GM10266 (cell line): Measurements from ENCODE around the gene PHACTR3.

Source experiments
- DNase-seq: peaks from one replicate; pipeline ENCODE4 v3.0.0; 2012; ENCODE audit errors: extremely low spot score
- TF ChIP-seq, protein P1 (sequence below): IDR thresholded peaks from 2 replicates; pipeline ENCODE4 v1.5.1; 2012; ENCODE audit warnings: mild to moderate bottlenecking, low read depth; ENCODE audit not compliant: control insufficient read depth, insufficient read depth; ENCODE audit errors: missing control alignments

PHACTR3 gene

DNA sequence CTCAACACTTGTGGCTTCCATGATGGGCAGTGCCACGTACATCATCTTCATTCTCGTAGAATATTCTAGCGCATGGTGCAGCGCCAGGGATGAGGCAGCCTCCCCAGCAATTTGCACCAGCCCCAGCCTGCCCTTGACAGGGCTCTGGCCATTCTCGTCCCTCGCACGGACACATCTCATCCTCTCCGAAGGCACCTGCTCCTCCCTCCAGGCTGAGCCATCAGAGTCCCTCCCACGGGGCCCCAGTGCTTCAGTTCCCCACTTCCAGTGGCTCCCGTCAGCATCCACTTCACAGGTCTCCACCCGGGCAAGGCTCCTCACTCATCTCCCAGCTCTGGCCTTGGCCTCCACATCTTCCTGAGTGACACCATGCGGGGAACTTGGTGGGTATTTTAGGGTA lies 13.3 kb upstream of the PHACTR3 start:
- no peak for DNase-seq
- TF ChIP-seq, protein P1, sequence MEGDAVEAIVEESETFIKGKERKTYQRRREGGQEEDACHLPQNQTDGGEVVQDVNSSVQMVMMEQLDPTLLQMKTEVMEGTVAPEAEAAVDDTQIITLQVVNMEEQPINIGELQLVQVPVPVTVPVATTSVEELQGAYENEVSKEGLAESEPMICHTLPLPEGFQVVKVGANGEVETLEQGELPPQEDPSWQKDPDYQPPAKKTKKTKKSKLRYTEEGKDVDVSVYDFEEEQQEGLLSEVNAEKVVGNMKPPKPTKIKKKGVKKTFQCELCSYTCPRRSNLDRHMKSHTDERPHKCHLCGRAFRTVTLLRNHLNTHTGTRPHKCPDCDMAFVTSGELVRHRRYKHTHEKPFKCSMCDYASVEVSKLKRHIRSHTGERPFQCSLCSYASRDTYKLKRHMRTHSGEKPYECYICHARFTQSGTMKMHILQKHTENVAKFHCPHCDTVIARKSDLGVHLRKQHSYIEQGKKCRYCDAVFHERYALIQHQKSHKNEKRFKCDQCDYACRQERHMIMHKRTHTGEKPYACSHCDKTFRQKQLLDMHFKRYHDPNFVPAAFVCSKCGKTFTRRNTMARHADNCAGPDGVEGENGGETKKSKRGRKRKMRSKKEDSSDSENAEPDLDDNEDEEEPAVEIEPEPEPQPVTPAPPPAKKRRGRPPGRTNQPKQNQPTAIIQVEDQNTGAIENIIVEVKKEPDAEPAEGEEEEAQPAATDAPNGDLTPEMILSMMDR, result no peak

DNA sequence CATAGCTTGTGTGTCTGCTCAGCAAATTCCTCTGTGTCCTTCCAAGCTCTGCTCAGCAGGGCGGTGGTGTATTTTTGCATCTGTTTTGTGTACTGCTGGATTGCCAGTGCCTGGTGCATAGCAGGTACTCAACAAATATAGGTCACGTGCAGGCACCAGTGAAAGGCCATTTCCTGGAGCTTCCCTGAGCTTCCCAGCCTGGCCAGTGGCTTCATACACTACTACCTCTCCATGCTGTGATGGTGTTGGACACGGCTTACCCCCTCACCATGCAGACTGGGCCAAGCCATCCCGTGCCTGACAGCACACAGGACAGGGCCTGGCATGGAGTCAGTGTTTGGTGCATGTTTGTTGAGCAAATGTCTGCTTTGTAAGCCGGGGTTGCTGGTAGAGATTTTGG lies 7.7 kb upstream of the PHACTR3 start:
- no peak for DNase-seq
- TF ChIP-seq, protein P1, result no peak

DNA sequence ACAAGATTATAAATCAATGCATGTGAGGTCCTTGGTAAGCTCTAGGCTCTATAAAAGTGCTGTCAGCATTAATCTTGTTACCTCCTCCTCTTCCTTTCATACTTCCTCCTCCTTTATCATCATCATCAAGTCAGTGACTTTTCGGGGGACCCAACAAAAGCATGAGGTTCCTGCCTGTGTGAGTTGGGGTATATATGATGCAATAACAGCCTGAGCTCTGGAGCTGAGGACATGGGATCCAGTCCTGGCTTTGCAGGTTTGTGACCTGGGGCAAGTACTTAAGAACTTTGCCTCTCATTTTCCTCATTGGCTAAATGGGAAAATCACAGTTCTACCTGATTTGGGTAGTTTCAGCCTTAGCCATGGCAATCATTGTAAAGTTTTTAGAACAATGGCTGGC lies 7.1 kb upstream of the PHACTR3 start:
- TF ChIP-seq, protein P1, result no peak
- DNase-seq, result no peak

DNA sequence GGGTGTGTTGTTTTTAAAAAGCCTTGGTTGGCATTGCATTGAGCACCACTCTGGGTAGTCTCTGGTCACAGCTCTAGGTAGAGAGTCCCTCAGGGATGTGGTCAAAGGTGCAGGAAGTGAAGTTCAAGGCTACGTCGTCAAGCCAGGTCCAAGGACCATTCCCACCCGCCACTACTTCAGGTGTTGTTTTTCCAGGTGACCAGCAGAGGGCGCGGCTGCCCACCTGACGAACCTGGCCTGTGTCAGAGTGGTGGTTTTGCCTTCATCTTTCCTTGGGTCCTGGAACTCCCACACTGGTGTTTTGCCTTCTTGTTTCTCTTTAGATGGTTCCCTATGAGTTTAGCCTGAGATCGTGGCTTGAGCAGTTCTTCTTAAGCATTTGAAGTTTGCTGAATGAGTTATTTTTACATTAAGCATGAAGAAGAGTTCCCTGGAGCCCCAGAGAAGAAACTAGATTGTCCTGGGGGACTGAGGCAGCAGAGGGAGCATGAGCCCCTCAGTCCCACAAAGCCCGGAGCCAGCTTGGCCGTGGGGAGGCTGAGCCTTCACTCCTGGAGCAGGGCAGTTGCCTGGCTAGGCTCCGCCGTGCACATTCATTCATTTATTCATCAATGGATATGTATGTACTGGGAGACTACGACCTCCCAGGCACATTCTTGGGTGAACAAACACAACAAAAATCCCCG lies 5.6 kb upstream of the PHACTR3 start:
- DNase-seq, result peak; percentile 84
- TF ChIP-seq, protein P1, result peak; percentile 94

DNA sequence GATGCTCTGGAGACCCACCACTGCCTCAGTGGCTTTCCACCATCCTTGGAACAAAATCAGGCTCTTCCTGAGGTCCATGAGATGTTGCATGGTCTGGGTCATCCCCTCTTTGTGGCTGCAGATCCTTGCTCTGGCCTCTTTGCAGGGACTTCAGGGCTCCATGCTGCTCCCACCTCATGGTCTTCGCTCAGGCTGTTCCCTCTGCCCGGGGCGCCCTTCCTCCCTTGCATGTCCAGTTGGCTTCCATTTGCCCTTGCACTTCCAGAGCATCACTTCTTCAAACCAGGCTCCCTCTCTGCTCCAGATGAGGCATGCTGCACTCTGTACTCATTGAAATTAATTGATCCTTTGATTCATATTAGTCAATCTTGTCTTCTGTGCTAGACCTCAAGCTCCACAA lies 4.4 kb upstream of the PHACTR3 start:
- TF ChIP-seq, protein P1, result no peak
- no peak for DNase-seq

DNA sequence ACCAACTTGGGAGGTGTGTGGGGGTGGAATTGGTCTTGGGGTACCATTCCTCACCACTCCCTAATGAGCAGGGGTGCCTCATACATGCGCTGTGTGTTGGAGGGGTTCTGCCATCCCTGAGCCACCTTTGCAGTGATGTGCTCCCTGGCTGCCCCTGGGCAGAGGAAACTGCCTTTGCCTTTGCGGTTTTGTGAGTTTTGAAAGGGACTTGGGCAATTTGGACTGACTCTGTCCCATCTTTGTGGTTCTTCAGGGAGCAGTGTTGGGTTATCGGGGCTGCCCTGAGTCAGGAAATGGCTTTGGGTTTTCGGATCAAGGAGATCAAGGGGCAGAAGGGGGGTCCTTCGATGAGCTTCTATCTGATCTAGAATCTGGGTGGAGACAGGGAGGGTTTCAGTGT lies 3.9 kb upstream of the PHACTR3 start:
- no peak for DNase-seq
- TF ChIP-seq, protein P1, result no peak

DNA sequence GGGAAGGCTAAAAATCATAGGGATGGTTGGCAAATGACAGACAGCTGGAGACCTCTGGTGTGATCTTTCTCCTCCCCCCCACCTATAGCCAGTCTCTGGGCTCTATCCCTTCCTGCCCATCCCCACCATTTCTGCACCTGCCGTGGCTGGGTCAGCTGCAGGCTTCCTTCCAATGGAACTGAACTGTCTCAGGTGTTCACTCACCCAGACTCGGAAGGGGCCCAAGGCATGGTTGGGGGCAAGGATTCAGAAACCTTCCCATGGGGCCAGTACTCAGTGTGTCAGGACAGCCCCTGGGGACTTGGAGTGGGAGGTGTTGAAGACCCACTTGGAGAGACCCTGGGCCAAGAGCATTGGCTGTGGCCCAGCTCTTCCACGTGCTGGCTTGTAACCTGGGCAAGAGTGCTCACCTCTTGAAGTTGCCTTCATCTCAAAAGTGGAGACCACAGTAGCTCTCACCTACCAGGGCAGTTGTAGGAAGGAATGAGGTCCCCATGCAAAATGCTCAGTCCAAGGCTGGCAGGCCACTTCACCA lies 1.7 kb upstream of the PHACTR3 start:
- TF ChIP-seq, protein P1, result no peak
- no peak for DNase-seq
